Peyer's patch (tissue), 4 donors: Measurements from ENCODE around the gene FNIP1. TPM values are rescaled to one million over a fixed set of nuclear protein-coding genes. Genes with fewer than 3 reads are reported as not detected.

Experiments used
- DNase-seq, 3 donors: peaks; one replicate each; pipeline ENCODE4 v3.0.0-alpha.2; 2017 to 2019
- H3K27ac ChIP-seq, 4 donors: fragments of 200-600 bp; sonication (generic); one replicate each; pipeline ENCODE4 v1.5.1; 2016 to 2019
- H3K27me3 ChIP-seq, 2 donors: fragments of 200-600 bp; sonication (generic); one replicate each; pipeline ENCODE4 v1.5.1; 2019
- H3K36me3 ChIP-seq, 3 donors: fragments of 200-600 bp; sonication (generic); one replicate each; pipeline ENCODE4 v1.5.1; 2016 to 2019
- H3K4me1 ChIP-seq, 4 donors: fragments of 200-600 bp; sonication (generic); one replicate each; pipeline ENCODE4 v1.5.1; 2016 to 2019
- H3K4me3 ChIP-seq, 4 donors: fragments of 200-600 bp; sonication (generic); 1 replicate in 3 of 4; 2 replicates in 1 of 4; pipeline ENCODE4 v1.5.1; 2016 to 2019; ENCODE audit warnings: mild to moderate bottlenecking in 1 of 4
- H3K9me3 ChIP-seq, 4 donors: fragments of 200-600 bp; sonication (generic); one replicate each; pipeline ENCODE4 v1.5.1; 2016 to 2019; ENCODE audit warnings: mild to moderate bottlenecking in 1 of 4
- CTCF ChIP-seq, 6 experiments: fragments of 450-650 bp in 4 of 6; fragments of 200-600 bp in 2 of 6; sonication (generic) in 1 of 6; IDR thresholded peaks; one replicate each; pipeline ENCODE4 v1.5.1; 2017 to 2019; ENCODE audit warnings: antibody characterized with exemption in 6 of 6, mild to moderate bottlenecking in 3 of 6, moderate library complexity in 1 of 6
- POLR2A ChIP-seq, 2 donors: fragments of 450-650 bp; IDR thresholded peaks; one replicate each; pipeline ENCODE4 v1.5.1; 2017; ENCODE audit warnings: antibody characterized with exemption in 2 of 2, mild to moderate bottlenecking in 2 of 2, moderate library complexity in 2 of 2
- total RNA-seq, 4 donors: library from RNA; depleted of rRNA; stranded (reverse); fragments of >200 nt; gene quantifications; one replicate each; pipeline ENCODE4 v1.1.0, GENCODE V29; 2016

FNIP1 gene
- total RNA-seq, 4 donors from 2014 or later = 36.9 to 49.5 (median 46.1) TPM

GRCh38 chr5:131659290-131659689 lies 137.5 kb downstream of the FNIP1 start:
- no peaks in the 10 kb centered on the region for H3K4me1 ChIP-seq
- TF ChIP-seq CTCF (IDR thresholded peaks at IDR 0.05) = no peak
- no peak for TF ChIP-seq POLR2A (IDR thresholded peaks at IDR 0.05)
- no peaks in the 10 kb centered on the region for H3K27me3 ChIP-seq
- H3K9me3 ChIP-seq = peaks cover 0 to 6% (median 0%) of the 10 kb centered on the region in 4 donors
- H3K36me3 ChIP-seq = peaks cover 0 to 35% (median 0%) of the 10 kb centered on the region in 3 donors
- no peak overlapping the region for H3K4me3 ChIP-seq
- no peak for DNase-seq
- H3K27ac ChIP-seq = no peak overlapping the region

GRCh38 chr5:131654776-131655175 lies 142.0 kb downstream of the FNIP1 start:
- no peak for DNase-seq
- no peaks in the 10 kb centered on the region for H3K4me1 ChIP-seq
- peaks cover 0 to 44% (median 0%) of the 10 kb centered on the region in 3 donors for H3K36me3 ChIP-seq
- H3K9me3 ChIP-seq = no peaks in the 10 kb centered on the region
- no peaks in the 10 kb centered on the region for H3K27me3 ChIP-seq
- H3K27ac ChIP-seq = no peak overlapping the region
- H3K4me3 ChIP-seq = no peak overlapping the region
- TF ChIP-seq CTCF (IDR thresholded peaks at IDR 0.05) (no peak), POLR2A (IDR thresholded peaks at IDR 0.05) (no peak)

GRCh38 chr5:131654309-131654708 lies 142.5 kb downstream of the FNIP1 start:
- H3K4me1 ChIP-seq = no peaks in the 10 kb centered on the region
- peaks cover 0 to 43% (median 0%) of the 10 kb centered on the region in 3 donors for H3K36me3 ChIP-seq
- no peaks in the 10 kb centered on the region for H3K9me3 ChIP-seq
- TF ChIP-seq CTCF (IDR thresholded peaks at IDR 0.05) = no peak
- TF ChIP-seq POLR2A (IDR thresholded peaks at IDR 0.05) = no peak
- no peaks in the 10 kb centered on the region for H3K27me3 ChIP-seq
- no peak for DNase-seq
- no peak overlapping the region for H3K4me3 ChIP-seq
- H3K27ac ChIP-seq = no peak overlapping the region

GRCh38 chr5:131649161-131649560 lies 147.7 kb downstream of the FNIP1 start:
- Histone ChIP-seq H3K36me3 (peaks cover 0 to 76% (median 0%) of the 10 kb centered on the region in 3 donors), H3K9me3 (no peaks in the 10 kb centered on the region), H3K27me3 (no peaks in the 10 kb centered on the region), H3K4me1 (peaks cover 0 to 4% (median 0%) of the 10 kb centered on the region in 4 donors), H3K27ac (no peak overlapping the region), H3K4me3 (no peak overlapping the region)
- TF ChIP-seq POLR2A (IDR thresholded peaks at IDR 0.05) = no peak
- TF ChIP-seq CTCF (IDR thresholded peaks at IDR 0.05) = no peak
- DNase-seq = no peak

GRCh38 chr5:131647048-131647769 lies 149.6 kb downstream of the FNIP1 start:
- Histone ChIP-seq H3K27me3 (no peaks in the 10 kb centered on the region), H3K4me1 (peaks cover 0 to 4% (median 0%) of the 10 kb centered on the region in 4 donors), H3K4me3 (peak overlapping the region in 1 of 4 donors; percentile 1), H3K9me3 (no peaks in the 10 kb centered on the region), H3K27ac (peak overlapping the region in 1 of 4 donors; percentile 60), H3K36me3 (peaks cover 0 to 79% (median 0%) of the 10 kb centered on the region in 3 donors)
- DNase-seq = peak in 1 of 3 donors; percentile 36
- peak in 1 of 6 experiments; percentile 7 for TF ChIP-seq CTCF (IDR thresholded peaks at IDR 0.05)
- TF ChIP-seq POLR2A (IDR thresholded peaks at IDR 0.05) = no peak
